OCI-LY7 (cell line): ENCODE data around the gene TARDBP.

Source experiments
- CTCF ChIP-seq: fragments of 200-600 bp; sonication (generic); conservative IDR thresholded peaks from 2 replicates; pipeline ENCODE4 v1.5.1; 2014; ENCODE audit warnings: mild to moderate bottlenecking, antibody characterized with exemption, low read length, moderate library complexity, mixed read lengths
- EZH2phosphoT487 ChIP-seq: fragments of 200-600 bp; sonication (generic); IDR thresholded peaks from 2 replicates; pipeline ENCODE4 v1.6.1; 2018; ENCODE audit warnings: low read depth, borderline replicate concordance, mild to moderate bottlenecking, mixed run types, antibody characterized with exemption, low read length, moderate library complexity, mixed read lengths

DNA sequence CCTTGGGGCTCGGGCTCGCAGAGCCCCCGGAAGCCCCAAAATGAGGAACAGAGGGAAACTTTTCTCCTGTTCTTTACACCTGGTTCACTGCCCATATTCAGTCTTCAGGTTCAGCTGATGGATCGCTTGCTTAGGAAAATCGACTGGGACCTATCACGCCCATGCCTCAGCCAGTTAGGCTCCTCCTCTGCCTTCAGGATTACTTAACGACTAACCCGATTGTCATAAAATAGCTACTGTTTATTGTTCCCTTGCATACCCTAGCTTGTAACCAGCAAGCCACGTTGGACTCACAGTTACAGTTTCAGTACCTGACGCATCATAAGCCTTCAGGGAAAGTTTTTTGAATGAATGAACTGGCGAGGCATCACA is 692 bp downstream of the TARDBP start:
- no peak for TF ChIP-seq CTCF
- TF ChIP-seq EZH2phosphoT487 = no peak
